ENCODE data around the gene TTC39A.

- TF ChIP-seq CTCF (conservative IDR thresholded peaks at IDR 0.05; ENCODE audit: low read length) (peak; percentile 67), EZH2phosphoT487 (IDR thresholded peaks at IDR 0.05; ENCODE audit: borderline replicate concordance) (no peak)
Measured at GRCh38 chr1:51341876-51342496, 11.6 kb upstream of the TTC39A start.
